NCI-H748 (cell line): ENCODE measurements around the gene ZNF558.
"Not testable (repeated sequence)": the region's sequence is repeated elsewhere in the genome, so short reads cannot be mapped to it uniquely, and the experiment has no call there.

ENCODE experiments used
- DNase-seq: peaks from one replicate; lab custom pipeline; 2025; ENCODE audit not compliant: unreplicated experiment; lab: John Stamatoyannopoulos, UW

Gene ZNF558

GRCh38 chr19:8811315-8812172 lies 20.6 kb downstream of the ZNF558 start:
- DNase-seq, result no peak

DNA sequence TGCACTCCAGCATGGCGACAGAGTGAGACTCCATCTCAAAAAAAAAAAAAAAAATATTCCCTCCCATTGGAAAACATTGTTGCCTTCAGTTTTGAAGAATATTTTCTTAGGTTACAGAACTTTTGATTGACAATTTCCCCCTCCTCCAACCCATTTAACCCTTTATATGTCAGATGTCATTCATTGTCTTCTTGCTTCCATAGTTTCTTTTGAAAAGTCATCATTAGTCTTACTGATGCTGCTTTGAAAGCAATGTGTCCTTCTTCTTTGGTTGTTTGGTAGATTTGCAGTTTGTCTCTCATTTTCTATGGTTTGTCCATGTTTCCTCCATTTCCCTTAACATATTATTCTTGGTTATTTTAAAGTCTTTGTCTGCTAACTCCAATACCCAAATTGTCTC lies 25.4 kb downstream of the ZNF558 start:
- no peak for DNase-seq

DNA sequence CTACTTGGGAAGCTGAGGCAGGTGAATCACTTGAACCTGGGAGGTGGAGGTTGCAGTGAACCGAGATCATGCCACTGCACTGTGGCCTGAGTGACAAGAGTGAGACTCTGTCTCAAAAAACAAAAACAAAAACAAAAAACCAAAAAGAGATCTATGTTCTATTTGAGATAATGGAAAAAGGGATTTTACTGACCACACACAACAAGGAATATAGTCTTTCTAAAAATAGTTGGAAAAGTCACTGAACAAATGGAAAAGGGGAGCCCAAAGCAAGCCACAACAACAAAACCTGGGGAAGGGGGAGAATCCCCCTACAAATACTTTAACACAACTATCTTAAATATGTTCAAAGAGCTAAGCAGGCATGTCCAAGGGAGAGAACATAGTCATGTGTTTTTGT lies 37.3 kb downstream of the ZNF558 start:
- DNase-seq, result no peak

- not testable (repeated sequence) for DNase-seq
Observed at GRCh38 chr19:8773587-8773986, 58.5 kb downstream of the ZNF558 start.

DNA sequence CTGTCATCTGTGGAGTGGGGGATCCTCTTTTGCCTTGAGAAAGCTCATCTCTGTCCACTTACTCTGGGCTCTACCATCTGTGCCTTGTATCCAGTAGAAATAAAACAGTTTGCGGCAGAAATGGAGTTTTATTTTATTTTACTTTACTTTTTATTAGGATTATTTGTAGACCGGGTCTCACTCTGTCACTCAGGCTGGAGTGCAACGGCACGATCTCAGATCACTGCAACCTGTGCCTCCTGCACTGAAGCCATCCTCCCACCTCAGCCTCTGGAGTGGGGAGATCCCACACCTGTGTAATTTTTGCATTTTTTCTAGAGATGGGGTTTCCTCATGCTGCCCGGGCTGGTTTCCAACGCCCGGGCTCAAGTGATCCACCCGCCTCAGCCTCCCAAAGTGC lies 62.8 kb downstream of the ZNF558 start:
- DNase-seq, result not testable (repeated sequence)

- not testable (repeated sequence) for DNase-seq
Observed at GRCh38 chr19:8767257-8767656, 64.8 kb downstream of the ZNF558 start.
